Motor neuron (in vitro differentiated cells): ENCODE results near the gene CRY2. TPM values are rescaled to one million over a fixed set of nuclear protein-coding genes. Genes with fewer than 3 reads are reported as not detected.

Source experiments
- ATAC-seq, 8 experiments: fragments of 200-7000 bp; cut with Tn5 transposase; replicated peaks in 6 of 8; 2 replicates each; pipeline ENCODE4 v1.8.0; 2021; ENCODE audit warnings: mild to moderate bottlenecking in 8 of 8, moderate library complexity in 8 of 8
- H3K27ac ChIP-seq, 2 donors: fragments of 250-450 bp; sonication (Bioruptor Pico); 2 replicates each; pipeline ENCODE4 v1.9.0; 2021; ENCODE audit warnings: antibody characterized with exemption in 2 of 2, mild to moderate bottlenecking in 2 of 2, moderate library complexity in 1 of 2
- H3K4me1 ChIP-seq, 2 donors: fragments of 250-450 bp; sonication (Bioruptor Pico); replicated peaks in 1 of 2; 2 replicates each; pipeline ENCODE4 v1.6.1; 2021; ENCODE audit warnings: antibody characterized with exemption in 2 of 2, mild to moderate bottlenecking in 2 of 2, moderate library complexity in 1 of 2
- H3K4me3 ChIP-seq, 5 donors: fragments of 250-450 bp; sonication (Bioruptor Pico); 2 replicates each; pipeline ENCODE4 v1.9.0; 2021; ENCODE audit warnings: antibody characterized with exemption in 5 of 5, mild to moderate bottlenecking in 5 of 5, moderate library complexity in 4 of 5
- WGBS, 10 experiments: fragments of 450-650 bp; shearing (Covaris generic); methylation state at CpG; one replicate each; pipeline ENCODE4 v1.0.0; 2022; 5-methylcytosine and 5-hydroxymethylcytosine counted together
- in situ Hi-C, 9 experiments: fragments of 400-800 bp; cut with MboI; loops; one replicate each; pipeline ENCODE4 v1.15.0; 2021; ENCODE audit warnings: low sequenced_read_pairs in 9 of 9, low pct_unique_long_range_greater_than_20kb in 2 of 9; ENCODE audit not compliant: unreplicated experiment in 9 of 9
- total RNA-seq, 8 experiments: library from RNA; unstranded; fragments of 300-600 nt; gene quantifications; 2 replicates each; pipeline versions ENCODE4 v1.2.3 to v1.2.4, GENCODE V29; 2022

The CRY2 gene
- total RNA-seq, 8 experiments from 2014 or later, result 11.3 to 35.7 (median 22.3) TPM

DNA sequence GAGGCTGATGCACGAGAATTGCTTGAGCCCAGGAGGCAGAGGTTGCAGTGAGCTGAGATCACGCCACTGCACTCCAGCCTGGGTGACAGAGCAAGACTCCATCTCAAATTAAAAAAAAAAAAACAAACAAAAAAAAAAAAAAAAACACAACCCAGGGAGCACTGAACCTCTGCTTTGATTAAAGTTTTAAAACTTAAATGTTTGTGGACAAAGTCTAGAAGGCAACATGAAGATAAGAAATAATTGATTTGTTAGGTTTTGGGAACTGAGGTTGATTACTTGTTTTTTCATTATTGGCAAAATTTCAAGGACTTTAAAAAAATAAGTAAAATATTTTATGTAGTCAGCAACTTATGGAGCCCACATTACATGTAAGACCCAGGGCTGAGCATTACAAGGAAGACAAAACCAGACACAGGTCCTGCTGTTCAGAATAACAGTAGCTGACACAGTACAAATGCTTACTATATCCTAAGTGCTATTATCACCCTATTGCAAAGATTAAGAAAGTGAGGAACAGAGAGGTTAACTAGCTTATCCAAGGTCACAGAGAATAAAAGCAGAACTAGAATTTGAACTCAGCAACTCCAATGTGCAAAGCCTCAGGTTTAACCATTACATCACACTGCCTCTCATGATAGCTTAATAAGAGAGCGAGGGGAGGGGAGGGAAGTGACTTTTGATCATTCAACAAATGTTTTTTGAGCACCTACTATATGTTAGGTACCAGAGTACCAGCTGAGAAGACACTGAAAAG lies 2.3 kb upstream of the CRY2 start:
- in situ Hi-C loops, result no loop called here
- H3K27ac ChIP-seq, result no peak overlapping the region
- 0 to 60% (median 33%) methylated on average over 1 to 3 of the region's 3 CpGs; no CpG with 5 or more reads in 2 of the 10 experiments for WGBS, 10 experiments
- no peak overlapping the region for H3K4me3 ChIP-seq
- peaks cover 9 to 11% of the 10 kb centered on the region in 2 donors for H3K4me1 ChIP-seq
- no peak for ATAC-seq

DNA sequence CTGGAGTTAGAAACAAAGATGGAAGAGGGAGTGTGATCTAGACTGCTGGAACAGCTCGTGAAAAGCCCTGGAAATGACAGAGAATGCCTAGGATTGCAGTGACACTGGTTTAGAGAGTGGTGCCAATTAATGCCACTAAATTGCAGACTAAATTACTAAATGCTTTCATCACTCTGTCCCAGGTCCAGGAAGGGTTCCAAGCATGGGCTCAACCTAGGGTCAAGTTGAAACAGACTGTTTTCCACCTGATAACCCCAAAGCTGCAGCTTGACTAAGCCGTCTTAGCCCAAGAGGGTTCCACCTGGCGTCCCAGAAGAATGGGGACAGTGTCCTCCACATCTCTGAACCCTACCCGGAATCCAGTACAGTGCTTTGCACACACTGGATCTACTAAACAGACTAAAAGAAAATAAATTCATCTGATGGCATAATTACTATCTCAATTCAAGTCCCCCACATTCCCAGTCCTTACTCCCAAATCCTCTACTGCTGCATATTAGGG lies 1.1 kb upstream of the CRY2 start:
- Histone ChIP-seq H3K4me3 (no peak overlapping the region), H3K27ac (no peak overlapping the region), H3K4me1 (peaks cover 9 to 11% of the 10 kb centered on the region in 2 donors)
- in situ Hi-C loops, result no loop called here
- 17 to 86% (median 53%) methylated on average over 1 to 3 of the region's 4 CpGs for WGBS, 10 experiments
- ATAC-seq, result no peak

DNA sequence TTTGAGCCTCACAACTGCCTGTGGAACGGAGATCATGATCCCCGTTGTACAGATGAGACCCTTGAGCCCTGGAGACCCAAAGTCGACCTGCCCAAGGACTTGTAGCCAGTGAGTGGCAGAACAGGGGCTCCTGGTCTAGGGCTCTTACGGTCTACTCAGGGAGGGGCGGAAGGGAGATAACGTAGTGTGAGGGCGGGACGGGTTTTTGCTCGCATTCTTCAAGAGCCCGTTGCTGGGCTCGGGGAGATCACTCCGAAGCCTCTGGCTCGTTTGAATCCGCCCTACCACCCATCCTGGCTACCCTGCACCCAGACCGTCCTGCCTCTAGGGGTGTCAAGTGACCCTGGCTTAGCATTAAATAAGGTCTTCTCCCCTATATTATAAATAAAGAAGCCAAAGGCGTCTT lies 639 bp downstream of the CRY2 start:
- in situ Hi-C loops, result no loop called here
- WGBS, 10 experiments, result 0 to 4% (median 0%) methylated on average over 2 to 12 of the region's 16 CpGs; no CpG with 5 or more reads in 2 of the 10 experiments
- Histone ChIP-seq H3K4me3 (peak overlapping the region; percentile 71 to 94 (median 90)), H3K27ac (peak overlapping the region; percentile 86 to 88), H3K4me1 (peaks cover 15 to 19% of the 10 kb centered on the region in 2 donors)
- ATAC-seq, result peak; percentile 10 to 49 (median 30)

DNA sequence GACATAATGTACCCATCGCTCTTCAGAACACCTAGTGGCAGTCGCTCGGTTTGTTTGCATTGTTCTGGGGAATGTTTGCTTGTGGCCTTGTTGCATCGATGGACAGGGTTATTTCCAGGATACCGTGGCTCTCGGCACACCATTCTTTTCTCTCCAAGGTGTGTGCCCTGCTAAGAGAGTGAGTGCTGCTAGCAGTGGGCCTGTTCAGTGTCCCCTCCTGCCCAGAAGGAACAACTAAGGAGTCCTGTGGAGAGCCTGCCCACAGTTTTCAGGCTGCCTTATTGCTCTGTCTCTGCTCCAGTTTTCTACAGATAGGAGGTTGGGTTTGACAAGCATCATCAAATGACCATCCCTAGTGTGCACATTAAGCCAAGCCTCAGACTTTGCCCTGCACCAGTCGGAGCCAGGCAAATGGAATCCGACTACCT lies 1.4 kb downstream of the CRY2 start:
- Histone ChIP-seq H3K4me3 (peak overlapping the region; percentile 71 to 94 (median 90)), H3K27ac (no peak overlapping the region), H3K4me1 (peaks cover 15 to 19% of the 10 kb centered on the region in 2 donors)
- in situ Hi-C loops, result no loop called here
- ATAC-seq, result no peak
- 0 to 100% (median 40%) methylated on average over 1 to 6 of the region's 8 CpGs; no CpG with 5 or more reads in 4 of the 10 experiments for WGBS, 10 experiments

DNA sequence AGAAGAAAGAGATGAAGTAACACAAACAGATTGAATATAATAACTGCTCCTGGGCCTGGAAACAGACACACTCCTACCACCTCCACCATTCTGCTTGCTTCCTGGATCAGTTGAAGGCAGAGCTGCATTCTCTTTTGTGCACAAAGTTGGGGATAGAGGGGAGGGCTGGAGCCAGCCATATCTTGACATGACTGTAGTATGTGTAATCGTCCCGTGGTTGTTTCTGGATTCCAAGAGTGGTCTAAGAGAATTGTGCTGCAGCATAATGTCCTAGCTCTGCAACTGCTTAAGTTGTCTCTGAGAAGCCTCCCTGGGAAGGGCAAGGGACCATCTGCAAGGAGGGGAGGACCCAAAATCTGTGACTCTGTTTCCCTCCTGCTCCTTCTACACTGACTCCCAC lies 3.2 kb downstream of the CRY2 start:
- WGBS, 10 experiments, result 20 to 84% (median 38%) methylated on average over 2 of the region's 2 CpGs; no CpG with 5 or more reads in 6 of the 10 experiments
- no peak for ATAC-seq
- no peak overlapping the region for H3K4me3 ChIP-seq
- in situ Hi-C loops, result no loop called here
- H3K27ac ChIP-seq, result no peak overlapping the region
- peaks cover 15 to 19% of the 10 kb centered on the region in 2 donors for H3K4me1 ChIP-seq

DNA sequence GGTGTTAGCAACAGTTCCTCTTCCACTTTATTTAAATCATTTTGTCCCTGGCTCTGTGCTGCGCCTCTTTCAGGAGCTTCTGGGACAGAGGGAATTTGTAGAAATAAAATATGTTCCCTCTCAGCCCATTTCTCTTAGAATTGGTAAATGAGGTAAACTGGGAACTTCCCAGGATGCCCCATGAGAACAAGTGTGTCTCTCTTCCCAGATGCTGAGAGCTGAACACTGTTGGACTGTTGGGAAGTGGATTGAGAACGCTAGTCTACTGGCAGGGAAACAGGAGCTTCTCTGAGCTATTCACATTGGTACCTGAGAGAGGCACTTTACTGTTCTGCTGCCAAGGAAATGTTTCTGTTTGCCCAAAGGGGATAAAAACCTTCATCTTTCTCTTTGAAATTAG lies 4.0 kb downstream of the CRY2 start:
- Histone ChIP-seq H3K4me3 (no peak overlapping the region), H3K27ac (no peak overlapping the region), H3K4me1 (peaks cover 15 to 19% of the 10 kb centered on the region in 2 donors)
- WGBS, 10 experiments, result 17 to 100% (median 82%) methylated on average over 1 to 2 of the region's 2 CpGs; no CpG with 5 or more reads in 2 of the 10 experiments
- ATAC-seq, result no peak
- in situ Hi-C loops, result no loop called here

DNA sequence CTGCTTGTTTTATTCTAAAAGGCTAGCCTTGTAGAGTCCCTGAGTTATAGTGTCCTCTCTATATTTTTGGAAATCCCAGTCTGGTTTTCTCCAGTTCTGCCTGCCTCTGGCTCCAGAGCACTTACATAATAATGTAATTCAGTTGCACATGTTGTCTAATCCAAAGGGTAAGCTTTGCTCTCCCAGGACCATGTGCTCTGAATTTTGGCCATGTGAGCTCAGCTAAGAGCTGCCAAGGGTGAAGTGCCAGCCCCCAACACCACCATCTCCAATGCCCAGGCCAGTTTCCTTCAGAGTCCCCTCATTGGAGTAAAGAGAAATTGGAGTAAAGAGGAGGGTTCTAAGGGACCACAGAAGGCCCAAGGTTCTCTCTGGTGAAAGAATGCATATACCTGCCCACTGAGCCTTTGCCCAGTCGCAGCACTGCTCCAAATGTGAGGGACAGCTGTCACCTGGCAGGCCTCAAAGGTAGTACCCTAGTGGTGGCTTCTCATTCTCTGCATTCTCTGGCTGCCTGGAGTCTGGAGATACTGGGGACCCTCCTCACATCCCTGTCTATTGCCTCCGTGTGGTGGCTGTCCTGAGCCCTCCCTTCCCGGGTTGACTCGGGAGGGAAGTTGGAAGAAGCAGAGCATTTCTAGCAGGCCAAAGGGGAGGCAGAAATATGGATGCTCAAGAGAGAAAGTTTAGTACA lies 4.9 kb downstream of the CRY2 start:
- no peak overlapping the region for H3K27ac ChIP-seq
- no peak overlapping the region for H3K4me3 ChIP-seq
- no peak for ATAC-seq
- WGBS, 10 experiments, result 0 to 80% (median 32%) methylated on average over 1 to 4 of the region's 4 CpGs; no CpG with 5 or more reads in 4 of the 10 experiments
- in situ Hi-C loops, result no loop called here
- peaks cover 15 to 19% of the 10 kb centered on the region in 2 donors for H3K4me1 ChIP-seq

DNA sequence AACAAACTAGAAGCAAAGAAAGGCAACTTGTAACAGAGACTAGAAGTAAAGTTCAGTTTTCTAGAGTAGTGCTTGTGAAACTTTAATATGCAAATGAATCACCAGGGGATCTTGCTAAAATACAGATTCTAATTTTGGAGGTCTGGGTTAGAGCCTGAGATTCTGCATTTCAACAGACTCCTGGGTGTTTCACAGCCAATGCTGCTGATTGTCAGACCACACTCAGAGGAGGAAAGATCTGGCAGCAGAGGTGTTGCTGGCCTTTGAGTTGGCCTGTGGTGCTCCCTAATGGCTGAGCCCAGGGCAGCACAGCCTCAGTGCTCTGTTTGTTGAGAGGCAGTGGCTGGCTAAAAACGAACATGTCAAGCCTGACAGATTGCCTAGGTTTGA lies 5.4 kb downstream of the CRY2 start:
- ATAC-seq, result peak in 1 of 8 experiments; percentile 4
- in situ Hi-C loops, result no loop called here
- 0 to 20% (median 0%) methylated on average over 1 of the region's 1 CpG; no CpG with 5 or more reads in 5 of the 10 experiments for WGBS, 10 experiments
- H3K27ac ChIP-seq, result no peak overlapping the region
- peaks cover 15 to 19% of the 10 kb centered on the region in 2 donors for H3K4me1 ChIP-seq
- no peak overlapping the region for H3K4me3 ChIP-seq

DNA sequence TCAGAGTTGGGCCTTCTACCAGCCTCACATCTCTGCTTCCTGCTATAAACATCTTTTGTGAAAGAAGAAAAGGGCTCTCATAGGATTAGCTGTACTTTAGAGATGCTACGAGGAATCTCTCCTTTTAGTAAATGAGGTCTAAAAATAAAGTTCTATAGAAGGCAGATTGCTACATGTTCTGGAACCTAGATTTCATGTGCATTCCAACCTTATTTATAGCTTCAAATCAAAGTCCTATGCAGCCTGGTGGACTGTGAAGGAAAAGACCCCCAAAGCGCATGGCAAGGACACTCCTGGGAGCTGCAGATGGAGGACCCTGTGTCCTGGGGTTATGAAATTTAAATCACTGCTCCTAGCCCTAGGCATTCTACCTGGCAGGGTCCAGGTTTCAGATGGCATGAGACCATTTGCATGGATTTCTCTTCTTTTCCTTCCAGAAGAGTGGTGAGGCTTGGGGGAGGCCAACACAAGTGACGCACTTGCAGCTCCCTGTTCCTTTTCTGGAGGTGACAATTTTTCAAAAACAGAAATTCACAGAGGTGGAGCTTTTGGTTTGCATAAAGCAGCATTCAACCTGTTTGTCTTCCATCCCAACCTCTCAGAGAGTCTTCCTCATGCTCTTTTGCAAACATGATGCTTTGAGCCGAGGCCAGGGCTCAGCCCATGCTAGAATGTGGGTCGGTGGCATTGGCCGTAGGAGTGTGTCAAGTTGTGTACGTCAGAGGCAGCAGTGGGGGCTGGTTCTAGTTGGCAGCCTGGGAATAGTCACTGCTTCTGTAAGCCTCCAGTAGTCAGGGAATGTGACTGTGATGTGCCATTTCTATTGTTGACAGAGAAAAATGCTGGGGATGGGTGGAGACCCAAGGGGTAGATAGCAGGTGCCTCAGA lies 6.3 kb downstream of the CRY2 start:
- WGBS, 10 experiments, result 46 to 100% (median 96%) methylated on average over 1 to 4 of the region's 7 CpGs; no CpG with 5 or more reads in 1 of the 10 experiments
- peaks cover 14 to 17% of the 10 kb centered on the region in 2 donors for H3K4me1 ChIP-seq
- in situ Hi-C loops, result no loop called here
- no peak overlapping the region for H3K27ac ChIP-seq
- no peak for ATAC-seq
- H3K4me3 ChIP-seq, result no peak overlapping the region

DNA sequence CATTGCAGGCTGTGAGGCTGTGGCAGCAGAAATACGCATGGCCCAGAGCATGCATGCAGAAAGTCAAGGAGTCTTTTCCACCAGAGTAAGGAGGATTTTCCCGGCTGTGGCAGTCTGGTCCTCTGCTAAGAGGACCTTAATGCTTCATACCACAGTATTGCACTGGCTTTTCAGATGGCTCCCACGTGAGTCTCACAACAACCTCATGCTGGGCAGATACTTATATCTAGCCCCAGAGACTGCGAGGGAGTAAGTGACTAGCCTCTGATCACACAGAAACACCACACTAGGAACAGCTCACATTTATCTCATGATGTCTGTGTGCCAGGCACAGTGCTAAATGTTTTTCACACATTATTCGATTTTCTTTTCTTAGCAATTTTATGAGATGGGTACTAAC lies 8.0 kb downstream of the CRY2 start:
- Histone ChIP-seq H3K4me1 (peaks cover 6 to 8% of the 10 kb centered on the region in 2 donors), H3K4me3 (no peak overlapping the region), H3K27ac (no peak overlapping the region)
- 0 to 78% (median 35%) methylated on average over 1 to 3 of the region's 5 CpGs; no CpG with 5 or more reads in 3 of the 10 experiments for WGBS, 10 experiments
- ATAC-seq, result peak in 1 of 8 experiments; percentile 46
- in situ Hi-C loops, result no loop called here

DNA sequence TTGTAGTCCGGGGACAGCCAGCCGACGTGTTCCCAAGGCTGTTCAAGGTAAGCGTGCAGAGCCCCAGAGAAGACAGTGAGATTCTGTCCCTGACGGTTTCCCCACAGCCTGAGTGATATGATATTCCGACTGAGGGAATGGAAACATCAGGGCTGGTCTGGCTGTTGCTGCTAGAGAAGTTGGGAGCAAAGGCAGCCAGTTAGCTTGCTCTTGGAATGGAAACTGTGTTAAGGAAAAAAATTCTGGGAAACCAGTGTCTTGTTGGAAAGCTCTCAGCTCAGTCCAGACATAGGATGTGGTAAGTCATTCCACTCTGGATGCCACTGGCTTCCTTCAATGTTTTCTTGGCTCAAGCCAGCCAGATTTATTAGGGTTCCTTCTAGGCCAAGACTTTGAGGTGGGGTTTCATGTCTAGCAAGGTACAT lies 8.8 kb downstream of the CRY2 start:
- H3K4me1 ChIP-seq, result peaks cover 6 to 8% of the 10 kb centered on the region in 2 donors
- no peak overlapping the region for H3K27ac ChIP-seq
- no peak for ATAC-seq
- WGBS, 10 experiments, result 40 to 100% (median 96%) methylated on average over 1 to 5 of the region's 6 CpGs; no CpG with 5 or more reads in 5 of the 10 experiments
- in situ Hi-C loops, result no loop called here
- H3K4me3 ChIP-seq, result no peak overlapping the region

DNA sequence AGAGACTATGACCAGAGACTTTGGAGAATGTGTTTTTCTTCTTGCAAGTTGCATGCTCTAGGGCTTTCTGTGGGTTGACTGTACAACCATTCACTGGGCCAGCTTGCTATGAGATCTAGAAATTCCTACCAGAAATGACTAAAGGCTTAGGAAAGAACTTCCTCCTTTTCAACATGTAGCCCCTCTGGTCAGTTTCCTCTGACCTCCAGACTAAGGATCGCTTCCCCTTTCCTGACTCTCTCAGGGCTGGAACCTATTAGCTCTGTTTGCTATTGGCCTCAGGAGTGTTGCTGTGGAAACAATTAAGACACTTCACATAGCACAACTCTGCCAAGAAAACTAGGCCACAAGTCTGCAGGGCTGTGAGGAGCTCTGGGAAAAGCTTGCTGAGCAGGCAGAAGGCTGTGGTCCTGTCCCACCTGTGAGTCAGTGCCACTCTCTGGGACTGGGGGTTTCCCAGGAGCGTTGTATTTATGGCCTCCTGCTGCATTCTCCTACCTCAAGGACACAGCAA lies 10.7 kb downstream of the CRY2 start:
- H3K27ac ChIP-seq, result no peak overlapping the region

More for the DNA sequence above, 10.7 kb downstream of the CRY2 start:
- Histone ChIP-seq H3K4me3 (no peak overlapping the region), H3K4me1 (no peaks in the 10 kb centered on the region)
- WGBS, 10 experiments, result 40 to 80% (median 60%) methylated on average over 1 to 2 of the region's 2 CpGs; no CpG with 5 or more reads in 3 of the 10 experiments
- in situ Hi-C loops, result no loop called here
- ATAC-seq, result peak in 5 of 8 experiments; percentile 4 to 69 (median 32)
